GM18858 (cell line): Measurements from ENCODE around the gene TPST1.
"Not testable (repeated sequence)": the region's sequence is repeated elsewhere in the genome, so short reads cannot be mapped to it uniquely, and the experiment has no call there.

ENCODE experiments used
- ATAC-seq: cut with Tn5 transposase; IDR thresholded peaks from one replicate; pipeline ENCODE4 v1.9.1; 2021; ENCODE audit not compliant: unreplicated experiment

The TPST1 gene

DNA sequence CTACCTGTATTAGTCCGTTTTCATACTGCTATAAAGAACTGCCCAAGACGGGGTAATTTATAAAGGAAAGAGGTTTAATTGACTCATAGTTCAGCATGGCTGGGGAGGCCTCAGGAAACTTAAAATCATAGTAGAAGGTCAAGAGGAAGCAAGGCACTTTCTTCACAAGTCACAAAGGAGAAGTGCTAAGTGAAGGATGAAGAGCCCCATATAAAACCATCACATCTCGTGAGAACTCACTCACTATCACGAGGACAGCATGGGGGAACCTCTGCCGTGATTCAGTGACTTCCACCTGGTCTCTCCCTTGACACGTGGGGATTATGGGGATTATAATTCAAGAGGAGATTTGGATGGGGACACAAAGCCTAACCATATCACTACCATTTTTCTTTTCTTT is 119.9 kb downstream of the TPST1 start:
- ATAC-seq, result not testable (repeated sequence)

DNA sequence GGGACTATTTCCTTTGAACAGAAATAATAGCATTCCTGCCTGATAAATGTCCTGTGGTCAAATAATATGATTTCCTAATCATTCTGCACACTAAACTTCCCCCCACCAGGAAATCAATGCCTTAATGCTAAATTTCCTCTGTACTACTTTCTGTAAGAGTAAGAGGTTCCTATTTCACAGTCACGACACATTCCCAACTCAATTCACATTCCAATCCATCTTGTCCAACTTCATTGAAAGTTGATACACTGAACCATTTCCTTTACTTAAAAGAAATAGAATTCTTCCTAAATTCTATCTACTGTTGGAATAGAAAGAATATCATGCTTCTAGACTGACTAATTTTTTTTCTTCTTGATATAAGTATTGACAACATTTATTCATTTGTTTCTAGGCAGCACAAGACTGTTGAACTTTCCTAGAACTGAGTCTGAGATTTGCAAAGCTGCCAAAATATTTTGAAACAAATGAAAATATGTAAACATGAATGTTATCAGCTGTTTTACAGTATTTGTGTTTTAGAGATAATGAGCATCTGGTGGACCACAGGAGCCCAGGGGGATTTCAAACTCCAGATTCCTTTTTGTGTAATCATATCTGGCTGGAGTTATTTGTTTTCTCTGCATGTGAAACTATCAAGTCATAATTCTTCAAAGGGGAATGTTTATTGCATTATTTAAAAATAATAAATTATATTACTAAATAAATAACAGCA is 121.5 kb downstream of the TPST1 start:
- no peak for ATAC-seq

GRCh38 chr7:66330961-66331360 is 125.8 kb downstream of the TPST1 start:
- ATAC-seq, result no peak

DNA sequence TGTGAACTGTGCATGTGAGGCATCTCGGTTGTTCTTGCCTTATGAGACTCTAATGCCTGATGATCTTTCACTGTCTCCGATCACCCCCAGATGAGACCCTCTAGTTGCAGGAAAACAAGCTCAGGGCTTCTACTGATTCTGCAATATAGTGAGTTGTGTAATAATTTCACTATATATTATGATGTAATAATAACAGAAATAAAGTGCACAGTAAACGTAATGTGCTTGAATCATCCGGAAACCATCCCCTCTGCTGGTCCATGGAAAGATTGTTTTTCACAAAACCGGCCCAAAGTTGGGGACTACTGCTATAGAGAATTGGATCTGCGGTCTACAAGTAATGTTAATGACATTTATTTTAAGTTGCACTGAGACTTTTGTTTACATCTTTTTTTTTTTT is 126.7 kb downstream of the TPST1 start:
- no peak for ATAC-seq

DNA sequence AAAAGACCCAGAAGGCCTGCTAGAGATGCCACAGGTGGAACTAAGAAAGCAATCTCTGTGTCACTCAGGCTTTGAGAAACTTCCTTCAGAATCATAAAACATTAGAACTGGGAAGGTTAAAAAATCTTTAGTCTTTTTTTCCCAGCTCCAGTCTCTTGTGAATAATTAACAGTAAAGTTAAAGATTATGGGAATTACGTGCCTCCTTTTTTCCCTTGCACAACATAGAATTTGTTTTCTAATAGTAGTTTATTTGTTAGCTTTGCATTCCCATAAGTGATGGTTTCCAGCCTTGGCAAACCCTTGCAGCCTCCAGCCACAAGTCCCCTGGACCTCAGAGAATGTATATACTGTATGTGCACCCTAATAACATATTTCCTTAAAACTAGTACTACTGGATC is 128.3 kb downstream of the TPST1 start:
- no peak for ATAC-seq

DNA sequence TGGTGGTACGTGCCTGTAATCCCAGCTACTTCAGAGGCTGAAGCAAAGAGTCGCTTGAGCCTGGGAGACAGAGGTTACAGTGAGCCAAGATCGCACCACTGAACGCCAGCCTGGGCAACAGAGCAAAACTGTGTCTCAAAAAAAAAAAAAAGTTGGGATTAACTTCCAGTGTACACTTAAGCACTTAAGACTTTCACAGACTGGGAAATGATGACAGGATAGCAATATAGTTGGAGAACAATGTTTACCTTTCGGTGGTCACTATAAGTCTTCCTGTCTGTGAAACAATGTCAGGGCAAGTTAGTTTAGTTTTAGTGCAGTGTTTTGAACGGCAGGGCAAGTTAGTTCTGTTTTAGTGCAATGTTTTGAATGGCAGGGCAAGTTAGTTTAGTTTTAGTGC is 130.2 kb downstream of the TPST1 start:
- ATAC-seq, result no peak

GRCh38 chr7:66336760-66337159 is 131.6 kb downstream of the TPST1 start:
- ATAC-seq, result no peak

DNA sequence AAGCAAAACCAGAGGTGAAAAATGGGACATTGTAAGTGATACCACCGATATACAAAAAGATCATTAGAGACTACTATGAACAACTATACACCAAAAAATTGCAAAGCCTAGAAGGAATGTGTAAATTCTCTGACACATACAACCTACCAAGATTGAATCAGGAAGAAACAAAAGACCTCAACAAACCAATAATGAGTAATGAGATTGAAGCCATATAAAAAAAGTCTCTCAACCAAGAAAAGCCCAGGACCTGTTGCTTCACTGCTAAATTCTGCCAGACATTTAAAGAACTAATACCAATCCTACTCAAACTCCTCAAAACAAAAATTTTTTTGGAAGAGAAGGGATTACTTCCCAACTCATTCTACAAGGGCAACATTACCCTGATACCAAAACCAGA is 134.0 kb downstream of the TPST1 start:
- no peak for ATAC-seq

DNA sequence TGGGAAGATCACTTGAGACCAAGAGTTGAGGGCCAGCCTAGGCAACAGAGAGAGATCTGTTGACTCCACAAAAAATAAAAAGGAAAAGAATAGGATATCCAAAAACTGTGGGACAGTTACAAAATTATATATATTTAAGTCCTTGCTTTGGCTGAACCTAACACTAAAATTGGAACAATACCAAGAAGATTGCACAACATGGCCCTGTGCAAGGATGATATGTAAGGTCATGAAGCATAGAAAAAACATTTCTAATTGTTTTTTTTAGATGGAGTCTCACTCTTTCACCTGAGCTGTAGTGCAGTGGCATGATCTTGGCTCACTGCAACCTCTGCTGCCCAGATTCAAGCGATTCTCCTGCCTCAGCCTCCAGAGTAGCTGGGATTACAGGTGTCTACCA is 139.0 kb downstream of the TPST1 start:
- no peak for ATAC-seq

DNA sequence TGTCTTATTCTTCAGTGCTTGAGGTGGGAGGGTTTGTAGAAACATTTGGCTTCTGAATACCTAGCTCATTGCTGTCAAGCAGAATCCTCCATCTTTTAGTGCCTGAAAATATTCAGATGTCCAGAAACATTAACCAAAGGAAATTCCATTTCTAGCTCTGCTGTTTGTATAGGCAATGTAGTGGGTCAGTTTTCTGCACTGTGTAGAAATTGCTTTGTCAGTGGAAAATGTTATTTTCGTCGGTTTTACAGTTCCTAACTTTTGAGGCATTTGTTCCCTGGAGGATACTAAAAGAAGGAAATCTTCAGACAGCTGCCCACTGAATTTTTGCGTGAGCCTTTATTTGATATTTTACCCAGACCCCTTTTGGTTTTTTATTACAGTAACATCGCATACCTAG is 143.4 kb downstream of the TPST1 start:
- no peak for ATAC-seq

DNA sequence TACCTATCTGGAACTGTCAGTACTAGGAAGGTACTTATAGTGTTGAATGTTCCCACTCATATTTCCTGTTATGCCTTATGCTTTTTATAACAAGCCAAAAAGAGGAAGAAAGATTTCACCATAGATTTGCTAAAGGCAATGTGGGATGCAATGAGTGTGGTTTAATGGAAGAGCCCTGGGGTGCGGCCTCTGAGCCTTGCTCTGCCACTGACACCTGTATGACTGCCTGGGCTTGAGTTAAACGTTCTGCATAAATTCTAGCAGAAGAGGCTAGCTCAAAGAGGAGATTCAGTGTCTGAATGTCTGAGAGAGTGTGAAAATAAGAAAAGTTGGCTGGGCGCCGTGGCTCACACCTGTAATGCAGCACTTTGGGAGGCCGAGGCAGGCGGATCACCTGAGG is 143.8 kb downstream of the TPST1 start:
- no peak for ATAC-seq

GRCh38 chr7:66352071-66352470 is 146.9 kb downstream of the TPST1 start:
- no peak for ATAC-seq

DNA sequence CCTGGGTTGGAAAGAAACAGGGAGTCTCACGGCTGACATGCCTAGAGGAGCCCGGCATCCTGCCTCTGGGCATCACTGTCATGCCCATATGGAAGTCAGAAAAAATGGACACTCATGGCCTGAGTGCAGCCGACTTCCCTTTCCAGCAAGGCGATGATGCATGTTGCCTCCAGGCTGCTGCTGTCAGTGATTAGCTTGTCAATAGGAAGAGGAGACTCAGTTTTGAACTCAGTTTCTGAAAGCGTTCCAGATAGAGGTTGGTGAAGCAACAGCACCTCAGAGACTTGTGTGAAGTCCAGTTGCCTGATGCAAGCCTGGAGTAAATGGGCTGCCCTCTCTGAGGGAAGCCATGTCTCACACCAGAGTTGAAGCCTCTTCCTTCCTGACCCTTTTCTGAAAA is 148.4 kb downstream of the TPST1 start:
- ATAC-seq, result no peak

DNA sequence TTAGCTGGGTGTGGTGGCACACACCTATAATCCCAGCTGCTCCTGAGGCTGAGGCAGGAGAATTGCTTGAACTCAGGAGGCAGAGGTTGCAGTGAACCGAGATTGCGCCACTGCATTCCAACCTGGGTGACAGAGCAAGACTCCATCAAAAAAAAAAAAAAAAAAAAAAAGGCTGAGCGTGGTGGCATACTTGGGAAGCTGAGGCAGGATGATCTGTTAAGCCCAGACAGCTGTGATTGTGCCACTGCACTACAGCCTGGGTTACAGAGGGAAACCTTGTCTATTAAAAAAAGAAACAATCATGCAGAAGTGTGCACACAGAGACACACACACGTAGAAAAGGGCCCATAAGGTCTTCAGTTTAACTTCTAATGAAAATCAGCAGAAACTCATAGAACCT is 150.6 kb downstream of the TPST1 start:
- ATAC-seq, result no peak

DNA sequence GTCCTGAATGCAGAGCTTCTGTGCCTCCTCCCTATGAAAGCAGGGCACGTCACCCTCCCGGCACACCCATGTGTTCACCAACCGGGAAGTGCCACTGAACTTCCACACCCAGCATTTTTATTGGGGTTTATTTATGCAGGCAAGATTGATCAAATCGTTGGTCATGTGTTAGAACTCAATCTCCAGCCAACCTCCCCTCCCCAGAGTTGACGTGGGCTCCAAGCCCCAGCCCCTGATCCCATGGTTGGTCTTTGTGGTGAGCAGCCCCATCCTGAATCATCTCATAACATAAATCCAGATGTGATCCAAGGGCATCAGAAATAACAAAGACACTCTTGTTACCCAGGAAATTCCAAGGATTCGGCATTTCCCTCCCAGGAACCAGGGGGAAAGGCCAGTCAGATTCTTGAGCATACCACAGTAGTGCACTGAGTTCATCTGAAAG is 151.2 kb downstream of the TPST1 start:
- no peak for ATAC-seq

GRCh38 chr7:66357087-66357486 is 152.0 kb downstream of the TPST1 start:
- no peak for ATAC-seq

DNA sequence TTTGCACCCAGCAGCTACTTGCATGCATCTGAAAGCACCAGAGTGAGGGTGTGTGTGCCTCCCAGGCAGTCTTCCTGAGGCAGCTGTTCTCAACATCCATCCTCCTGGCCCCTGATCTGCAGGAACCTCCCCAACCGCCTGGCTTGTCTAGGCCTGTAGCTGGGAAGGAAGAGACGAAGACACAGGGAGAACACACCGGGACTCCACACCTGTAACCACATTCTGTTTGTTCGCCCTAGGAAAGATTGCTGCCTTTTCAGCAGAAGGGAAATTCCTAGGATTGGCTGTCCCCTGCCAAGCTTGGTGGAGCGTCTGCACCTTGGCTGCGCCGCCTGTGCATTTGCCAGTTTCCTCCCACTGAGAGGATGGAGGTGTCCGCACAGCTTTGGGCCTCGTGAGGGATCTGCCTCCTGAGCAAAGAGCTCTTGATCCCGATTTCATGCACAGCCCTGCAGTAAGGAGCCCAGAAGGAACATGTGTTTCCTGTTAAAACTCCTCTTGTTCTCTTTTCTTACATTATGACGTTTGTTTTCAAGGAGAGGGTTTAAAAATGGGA is 154.6 kb downstream of the TPST1 start:
- ATAC-seq, result no peak

- ATAC-seq, result no peak
Observed at GRCh38 chr7:66362136-66362535, 157.0 kb downstream of the TPST1 start.

GRCh38 chr7:66363635-66364034 is 158.5 kb downstream of the TPST1 start:
- ATAC-seq, result no peak

DNA sequence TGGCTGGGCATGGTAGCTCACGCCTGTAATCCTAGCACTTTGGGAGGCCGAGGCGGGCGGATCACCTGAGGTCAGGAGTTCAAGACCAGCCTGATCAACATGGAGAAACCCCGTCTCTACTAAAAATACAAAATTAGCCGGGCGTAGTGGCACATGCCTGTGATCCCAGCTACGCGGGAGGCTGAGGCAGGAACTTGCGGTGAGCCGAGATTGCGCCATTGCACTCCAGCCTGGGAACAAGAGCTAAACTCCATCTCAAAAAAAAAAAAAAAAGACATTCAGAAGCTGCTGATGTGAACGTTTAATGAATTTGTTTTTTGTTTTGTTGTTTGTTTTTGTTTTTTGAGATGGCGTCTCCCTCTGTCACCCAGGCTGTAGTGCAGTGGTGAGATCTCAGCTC is 159.9 kb downstream of the TPST1 start:
- not testable (repeated sequence) for ATAC-seq

GRCh38 chr7:66371096-66371824 is 166.1 kb downstream of the TPST1 start:
- ATAC-seq, result no peak

GRCh38 chr7:66374141-66374840 is 169.2 kb downstream of the TPST1 start:
- ATAC-seq, result not testable (repeated sequence)
